Kidney (tissue), 14 donors: Measurements from ENCODE around the gene NOL3. TPM values are rescaled to one million over a fixed set of nuclear protein-coding genes. Genes with fewer than 3 reads are reported as not detected.

ENCODE experiments used
- DNase-seq, 5 donors: peaks; one replicate each; pipeline ENCODE4 v3.0.0-alpha.2; 2013 to 2020
- FAIRE-seq: peaks from 2 replicates; lab custom pipeline; 2012; peaks lifted over from hg19 to GRCh38; lab: Jason Lieb, UNC
- H3K27ac ChIP-seq, 2 donors: one replicate each; pipeline ENCODE4 v1.7.0; 2013; ENCODE audit warnings: low read depth in 2 of 2, low read length in 2 of 2, inconsistent platforms in 1 of 2
- H3K27me3 ChIP-seq: one replicate; pipeline ENCODE4 v1.7.1; 2013; ENCODE audit warnings: low read length, inconsistent platforms; ENCODE audit not compliant: control insufficient read depth, insufficient read depth
- H3K36me3 ChIP-seq, 3 donors: one replicate each; pipeline versions ENCODE4 v1.7.0 to v1.7.1; 2013; ENCODE audit warnings: low read length in 3 of 3, control low read depth in 1 of 3, inconsistent platforms in 1 of 3; ENCODE audit not compliant: insufficient read depth in 3 of 3, control insufficient read depth in 2 of 3
- H3K4me1 ChIP-seq, 3 donors: one replicate each; pipeline versions ENCODE4 v1.7.0 to v1.7.1; 2013; ENCODE audit warnings: low read length in 3 of 3, inconsistent platforms in 1 of 3, low read depth in 1 of 3; ENCODE audit not compliant: control insufficient read depth in 2 of 3, insufficient read depth in 2 of 3
- H3K4me3 ChIP-seq, 3 donors: one replicate each; pipeline versions ENCODE4 v1.7.0 to v1.8.1; 2013; ENCODE audit warnings: low read length in 3 of 3, control low read depth in 1 of 3, inconsistent platforms in 1 of 3
- H3K9ac ChIP-seq, 3 donors: one replicate each; pipeline versions ENCODE4 v1.7.0 to v1.7.1; 2013; ENCODE audit warnings: low read length in 3 of 3, control low read depth in 1 of 3, inconsistent platforms in 1 of 3
- H3K9me3 ChIP-seq, 3 donors: one replicate each; pipeline versions ENCODE4 v1.7.0 to v1.7.1; 2013; ENCODE audit warnings: low read length in 3 of 3, control low read depth in 1 of 3, inconsistent platforms in 1 of 3; ENCODE audit not compliant: control insufficient read depth in 2 of 3, insufficient read depth in 1 of 3
- intact Hi-C: fragments of 100-400 bp; cut with DNase I; formaldehyde crosslinking; loops from one replicate; pipeline ENCODE4 v1.11.1; 2022
- polyA plus RNA-seq: library from polyadenylated mRNA; stranded (reverse); fragments of 350-450 nt; fragmentation: Illumina TruSeq; extraction: RNeasy Lipid Tissue Mini Kit (QIAGEN cat#74804); gene quantifications from one replicate; pipeline ENCODE4 v1.2.3, GENCODE V29; 2014; ENCODE audit warnings: low read depth, low replicate concordance; ENCODE audit not compliant: insufficient read depth
- total RNA-seq: library from RNA; stranded (reverse); fragmentation: NEBNext Ultra II Directional; extraction: Animal tissue kit (Norgen Biotek cat#: 25700); gene quantifications from one replicate; pipeline ENCODE4 v1.2.1, GENCODE V29; 2021
- TF ChIP-seq, protein P1 (sequence below): IDR thresholded peaks from 3 replicates; pipeline ENCODE4 v1.5.1; 2012; ENCODE audit warnings: mild to moderate bottlenecking, moderate library complexity, borderline replicate concordance; ENCODE audit not compliant: insufficient read depth; ENCODE audit errors: extremely low read depth
- donor health status: control.
- donor health status: control.
- donor health status: control.
- donor health status: control.
- donor health status: control.
- donor health status: DM: yes; HTN: yes; CAD: no.
- donor health status: Normal renal cell carcinoma (clear cell type).

Gene NOL3
- total and polyA plus RNA-seq, 2 donors from 2014 or later = 35.3 to 36.4 TPM

DNA sequence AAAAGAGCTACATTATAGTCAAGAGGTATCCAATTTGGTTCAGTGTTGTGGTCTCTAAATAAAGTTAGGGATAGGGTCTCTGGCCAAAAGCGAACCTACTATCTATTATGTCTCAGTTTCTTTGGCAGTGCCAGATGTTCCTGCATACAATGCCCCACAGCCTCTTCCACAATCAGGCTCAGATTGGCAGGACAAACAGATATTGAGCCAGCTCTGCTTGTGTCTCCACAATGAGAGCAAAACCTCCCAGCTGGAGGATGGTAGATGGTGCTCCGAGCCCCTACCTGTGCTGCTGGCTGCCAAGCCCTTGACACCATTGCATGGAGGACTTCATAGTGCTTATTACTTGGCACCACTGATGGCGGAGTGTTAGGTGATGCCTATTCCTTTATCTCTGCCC is 40.9 kb upstream of the NOL3 start:
- Histone ChIP-seq H3K27me3 (no peaks in the 10 kb centered on the region), H3K36me3 (peaks cover 9 to 40% (median 20%) of the 10 kb centered on the region in 3 donors), H3K4me1 (no peaks in the 10 kb centered on the region), H3K4me3 (no peak overlapping the region), H3K9ac (no peak overlapping the region), H3K27ac (no peak overlapping the region), H3K9me3 (no peaks in the 10 kb centered on the region)
- TF ChIP-seq, protein P1, sequence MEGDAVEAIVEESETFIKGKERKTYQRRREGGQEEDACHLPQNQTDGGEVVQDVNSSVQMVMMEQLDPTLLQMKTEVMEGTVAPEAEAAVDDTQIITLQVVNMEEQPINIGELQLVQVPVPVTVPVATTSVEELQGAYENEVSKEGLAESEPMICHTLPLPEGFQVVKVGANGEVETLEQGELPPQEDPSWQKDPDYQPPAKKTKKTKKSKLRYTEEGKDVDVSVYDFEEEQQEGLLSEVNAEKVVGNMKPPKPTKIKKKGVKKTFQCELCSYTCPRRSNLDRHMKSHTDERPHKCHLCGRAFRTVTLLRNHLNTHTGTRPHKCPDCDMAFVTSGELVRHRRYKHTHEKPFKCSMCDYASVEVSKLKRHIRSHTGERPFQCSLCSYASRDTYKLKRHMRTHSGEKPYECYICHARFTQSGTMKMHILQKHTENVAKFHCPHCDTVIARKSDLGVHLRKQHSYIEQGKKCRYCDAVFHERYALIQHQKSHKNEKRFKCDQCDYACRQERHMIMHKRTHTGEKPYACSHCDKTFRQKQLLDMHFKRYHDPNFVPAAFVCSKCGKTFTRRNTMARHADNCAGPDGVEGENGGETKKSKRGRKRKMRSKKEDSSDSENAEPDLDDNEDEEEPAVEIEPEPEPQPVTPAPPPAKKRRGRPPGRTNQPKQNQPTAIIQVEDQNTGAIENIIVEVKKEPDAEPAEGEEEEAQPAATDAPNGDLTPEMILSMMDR = no peak
- no peak for DNase-seq
- FAIRE-seq = no peak
- intact Hi-C loops = no loop called here

DNA sequence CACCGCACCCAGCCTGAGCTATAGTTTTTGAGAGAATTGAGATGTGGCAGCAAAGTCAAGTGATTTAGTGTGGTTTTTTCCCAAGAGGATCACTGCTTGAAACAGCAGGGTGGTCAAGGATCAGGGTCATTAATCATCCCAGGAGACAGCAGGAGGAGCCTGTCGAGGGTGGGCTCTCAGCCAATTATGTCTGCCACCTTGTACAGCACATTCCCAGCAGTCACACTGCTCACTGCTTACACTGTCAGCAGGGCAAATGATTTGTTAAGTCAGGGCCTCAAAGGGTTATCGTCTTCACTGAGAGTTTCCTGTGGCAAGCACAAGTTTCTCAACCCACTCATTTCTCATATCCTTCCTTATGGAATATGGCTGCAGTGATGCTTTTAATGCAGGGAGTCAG is 32.7 kb upstream of the NOL3 start:
- H3K9ac ChIP-seq = no peak overlapping the region
- FAIRE-seq = no peak

DNA sequence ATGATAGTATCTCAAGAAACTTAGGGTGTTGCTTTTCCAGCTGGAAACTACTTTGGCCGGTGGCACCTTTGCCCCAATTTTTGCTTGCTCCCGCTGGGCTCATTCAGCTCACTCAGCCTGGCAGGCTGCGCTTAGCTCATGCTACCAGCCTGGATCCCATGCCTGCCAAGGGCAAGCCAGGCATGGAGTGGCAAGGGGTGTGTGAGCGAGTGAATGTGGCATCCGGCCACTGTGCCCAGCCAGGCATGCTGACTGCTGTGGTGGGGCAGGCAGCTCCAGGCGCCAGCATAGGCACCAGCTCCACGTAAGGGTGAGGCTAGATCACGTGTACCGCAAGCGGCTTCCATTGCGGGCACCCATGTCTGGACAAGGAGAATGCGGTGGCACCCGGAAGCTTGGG is 28.9 kb upstream of the NOL3 start:
- Histone ChIP-seq H3K27ac (no peak overlapping the region), H3K9ac (no peak overlapping the region), H3K36me3 (peaks cover 5 to 59% (median 40%) of the 10 kb centered on the region in 3 donors), H3K9me3 (no peaks in the 10 kb centered on the region), H3K4me3 (no peak overlapping the region), H3K4me1 (peaks cover 0 to 6% (median 0%) of the 10 kb centered on the region in 3 donors), H3K27me3 (no peaks in the 10 kb centered on the region)
- intact Hi-C loops = no loop called here
- TF ChIP-seq, protein P1 = no peak
- FAIRE-seq (no peak), DNase-seq (no peak)

More for the DNA sequence above, 32.7 kb upstream of the NOL3 start:
- DNase-seq = peak in 3 of 5 donors; percentile 48 to 63 (median 60)
- intact Hi-C loops = no loop called here
- H3K9me3 ChIP-seq = no peaks in the 10 kb centered on the region
- peaks cover 8 to 46% (median 41%) of the 10 kb centered on the region in 3 donors for H3K36me3 ChIP-seq
- TF ChIP-seq, protein P1 = no peak
- peak overlapping the region in 1 of 2 donors; percentile 36 for H3K27ac ChIP-seq
- no peaks in the 10 kb centered on the region for H3K27me3 ChIP-seq
- H3K4me3 ChIP-seq = no peak overlapping the region
- H3K4me1 ChIP-seq = peaks cover 0 to 6% (median 0%) of the 10 kb centered on the region in 3 donors

GRCh38 chr16:67142342-67142741 is 28.0 kb upstream of the NOL3 start:
- peaks cover 0 to 6% (median 0%) of the 10 kb centered on the region in 3 donors for H3K4me1 ChIP-seq
- H3K4me3 ChIP-seq = no peak overlapping the region
- no peak overlapping the region for H3K9ac ChIP-seq
- H3K9me3 ChIP-seq = no peaks in the 10 kb centered on the region
- H3K27ac ChIP-seq = no peak overlapping the region
- no peak for DNase-seq
- TF ChIP-seq, protein P1 = no peak
- H3K36me3 ChIP-seq = peaks cover 5 to 67% (median 48%) of the 10 kb centered on the region in 3 donors
- no peaks in the 10 kb centered on the region for H3K27me3 ChIP-seq
- intact Hi-C loops = no loop called here
- FAIRE-seq = no peak
